Uterus (tissue), 4 donors: ENCODE results near the gene ATRAID. TPM values are rescaled to one million over a fixed set of nuclear protein-coding genes. Genes with fewer than 3 reads are reported as not detected.

Source experiments
- DNase-seq, 2 donors: peaks; one replicate each; pipeline ENCODE4 v3.0.0-alpha.2; 2019 to 2020
- H3K27ac ChIP-seq, 2 donors: fragments of 200-600 bp; sonication (generic); 1 replicate in 1 of 2; 2 replicates in 1 of 2; pipeline ENCODE4 v1.5.1; 2016 to 2018
- H3K27me3 ChIP-seq, 2 donors: fragments of 200-600 bp; sonication (generic); one replicate each; pipeline ENCODE4 v1.5.1; 2018 to 2019; ENCODE audit warnings: control low read depth in 1 of 2
- H3K36me3 ChIP-seq, 2 donors: fragments of 200-600 bp; sonication (generic); one replicate each; pipeline ENCODE4 v1.5.1; 2019; ENCODE audit warnings: control low read depth in 1 of 2
- H3K4me1 ChIP-seq, 2 donors: fragments of 200-600 bp; sonication (generic); one replicate each; pipeline ENCODE4 v1.5.1; 2018 to 2019; ENCODE audit warnings: control low read depth in 1 of 2
- H3K4me3 ChIP-seq, 2 donors: fragments of 200-600 bp; sonication (generic); 1 replicate in 1 of 2; 2 replicates in 1 of 2; pipeline ENCODE4 v1.5.1; 2018 to 2019; ENCODE audit warnings: mild to moderate bottlenecking in 1 of 2
- H3K9me3 ChIP-seq, 2 donors: fragments of 200-600 bp; sonication (generic); one replicate each; pipeline ENCODE4 v1.5.1; 2019; ENCODE audit warnings: control low read depth in 1 of 2
- CTCF ChIP-seq, 4 experiments: fragments of 200-600 bp in 2 of 4; fragments of 450-650 bp in 2 of 4; sonication (generic) in 2 of 4; IDR thresholded peaks; one replicate each; pipeline ENCODE4 v1.5.1; 2016 to 2019; ENCODE audit warnings: antibody characterized with exemption in 4 of 4, mild to moderate bottlenecking in 2 of 4, moderate library complexity in 1 of 4
- POLR2A ChIP-seq, 2 donors: fragments of 450-650 bp; IDR thresholded peaks; one replicate each; pipeline ENCODE4 v1.6.1; 2016; ENCODE audit warnings: antibody characterized with exemption in 2 of 2, mild to moderate bottlenecking in 1 of 2, moderate library complexity in 1 of 2
- intact Hi-C: fragments of 100-400 bp; cut with DNase I; formaldehyde crosslinking; loops from one replicate; pipeline ENCODE4 v1.15.1; 2023; ENCODE audit warnings: low total_unique reads
- total RNA-seq, 4 donors: library from RNA; depleted of rRNA in 3 of 4; stranded (reverse); fragments of >200 nt in 3 of 4; gene quantifications; one replicate each; pipeline versions ENCODE4 v1.1.0 to v1.2.4, GENCODE V29; 2014 to 2023
- donor health status: DM: yes; HTN: yes; CAD: no.

ATRAID gene
- total RNA-seq, 4 donors from 2014 or later = 105 to 235 (median 144) TPM

DNA sequence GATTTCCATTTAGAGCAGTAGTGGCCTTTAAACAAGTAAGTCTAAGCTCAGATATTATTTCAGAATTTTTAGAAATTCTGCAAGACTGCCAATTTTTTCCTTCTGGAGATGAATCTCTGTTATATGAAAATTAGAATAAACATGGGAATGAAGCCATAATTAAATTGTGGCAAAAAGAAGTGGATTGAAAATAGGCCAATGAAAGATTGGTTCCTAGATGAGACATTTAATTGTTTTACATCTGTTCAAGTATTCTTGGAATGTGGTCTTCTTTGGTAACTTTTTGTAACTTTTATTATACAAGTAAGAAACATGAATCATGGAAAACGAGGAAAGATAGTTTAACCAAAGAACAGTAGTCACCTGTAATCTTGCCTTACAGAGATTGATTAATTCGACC, 15.7 kb downstream of the ATRAID start:
- intact Hi-C loops = no loop called here
- no peaks in the 10 kb centered on the region for H3K27me3 ChIP-seq
- peaks cover 0 to 2% of the 10 kb centered on the region in 2 donors for H3K36me3 ChIP-seq
- H3K4me1 ChIP-seq = no peaks in the 10 kb centered on the region
- no peaks in the 10 kb centered on the region for H3K9me3 ChIP-seq
- no peak for DNase-seq
- TF ChIP-seq POLR2A (IDR thresholded peaks at IDR 0.05) (no peak), CTCF (IDR thresholded peaks at IDR 0.05) (no peak)
- no peak overlapping the region for H3K27ac ChIP-seq
- H3K4me3 ChIP-seq = no peak overlapping the region

- H3K9me3 ChIP-seq = no peaks in the 10 kb centered on the region
- intact Hi-C loops = no loop called here
- no peak overlapping the region for H3K4me3 ChIP-seq
- TF ChIP-seq POLR2A (IDR thresholded peaks at IDR 0.05) (no peak), CTCF (IDR thresholded peaks at IDR 0.05) (no peak)
- H3K27ac ChIP-seq = no peak overlapping the region
- DNase-seq = no peak
- H3K27me3 ChIP-seq = no peaks in the 10 kb centered on the region
- peaks cover 0 to 2% of the 10 kb centered on the region in 2 donors for H3K36me3 ChIP-seq
- no peaks in the 10 kb centered on the region for H3K4me1 ChIP-seq
Measured at GRCh38 chr2:27231921-27232320, 20.1 kb downstream of the ATRAID start.

- TF ChIP-seq CTCF (IDR thresholded peaks at IDR 0.05) = no peak
- no peak for DNase-seq
- H3K9me3 ChIP-seq = no peaks in the 10 kb centered on the region
- no peak overlapping the region for H3K4me3 ChIP-seq
- no peaks in the 10 kb centered on the region for H3K27me3 ChIP-seq
- no peaks in the 10 kb centered on the region for H3K4me1 ChIP-seq
- intact Hi-C loops = no loop called here
- H3K27ac ChIP-seq = no peak overlapping the region
- H3K36me3 ChIP-seq = no peaks in the 10 kb centered on the region
Measured at GRCh38 chr2:27233341-27233740, 21.5 kb downstream of the ATRAID start.

DNA sequence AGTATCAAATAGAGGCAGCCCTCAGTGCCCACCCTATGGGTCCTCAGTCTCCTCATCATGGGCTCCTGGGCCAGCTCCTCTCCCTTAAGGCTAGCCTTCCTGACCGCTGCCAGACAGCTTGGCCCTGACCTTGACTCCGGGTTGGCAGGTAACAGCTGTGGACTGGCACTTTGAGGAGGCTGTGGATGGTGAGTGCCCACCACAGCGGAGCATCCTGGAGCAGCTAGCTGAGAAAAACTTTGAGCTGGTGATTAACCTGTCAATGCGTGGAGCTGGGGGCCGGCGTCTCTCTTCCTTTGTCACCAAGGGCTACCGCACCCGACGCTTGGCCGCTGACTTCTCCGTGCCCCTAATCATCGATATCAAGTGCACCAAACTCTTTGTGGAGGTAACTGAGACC, 24.3 kb downstream of the ATRAID start:
- DNase-seq = no peak
- Histone ChIP-seq H3K9me3 (no peaks in the 10 kb centered on the region), H3K27ac (no peak overlapping the region), H3K27me3 (no peaks in the 10 kb centered on the region), H3K36me3 (no peaks in the 10 kb centered on the region), H3K4me3 (no peak overlapping the region), H3K4me1 (no peaks in the 10 kb centered on the region)
- no peak for TF ChIP-seq CTCF (IDR thresholded peaks at IDR 0.05)
- intact Hi-C loops = no loop called here

- Histone ChIP-seq H3K27ac (no peak overlapping the region), H3K4me3 (no peak overlapping the region), H3K36me3 (no peaks in the 10 kb centered on the region), H3K9me3 (no peaks in the 10 kb centered on the region), H3K4me1 (no peaks in the 10 kb centered on the region), H3K27me3 (no peaks in the 10 kb centered on the region)
- DNase-seq = no peak
- TF ChIP-seq POLR2A (IDR thresholded peaks at IDR 0.05) (no peak), CTCF (IDR thresholded peaks at IDR 0.05) (no peak)
- intact Hi-C loops = no loop called here
Measured at GRCh38 chr2:27236626-27237025, 24.8 kb downstream of the ATRAID start.
